ENCODE results near the gene MZT1.
"Not testable (repeated sequence)": the region's sequence is repeated elsewhere in the genome, so short reads cannot be mapped to it uniquely, and the experiment has no call there.

MZT1 gene

GRCh38 chr13:72727417-72728289 lies at the start of gene MZT1, which contains the start of gene BORA:
TSS of gene MZT1 (minus strand) at chr13:72727629. CDS start at chr13:72727602, 27 bp downstream.
TSS of gene BORA (plus strand) at chr13:72727923. CDS start at chr13:72728941, 1,018 bp downstream.
- DNase-seq: peak; percentile 96

- no peak for DNase-seq
These were observed 46.6 kb upstream of the MZT1 start for GRCh38 chr13:72774019-72774418.

GRCh38 chr13:72763411-72763810 lies 36.0 kb upstream of the MZT1 start:
- no peak for DNase-seq

GRCh38 chr13:72760189-72760588 lies 32.8 kb upstream of the MZT1 start:
- no peak for DNase-seq

- no peak for DNase-seq
These were observed 30.5 kb upstream of the MZT1 start for GRCh38 chr13:72757792-72758535.

- DNase-seq: no peak
These were observed 26.7 kb upstream of the MZT1 start for GRCh38 chr13:72754111-72754510.

GRCh38 chr13:72751220-72751619 lies 23.8 kb upstream of the MZT1 start:
- DNase-seq: no peak

- DNase-seq: no peak
These were observed 17.8 kb upstream of the MZT1 start for GRCh38 chr13:72745260-72745659.

- no peak for DNase-seq
These were observed 12.6 kb upstream of the MZT1 start for GRCh38 chr13:72740015-72740414.

- DNase-seq: no peak
These were observed 9.6 kb upstream of the MZT1 start for GRCh38 chr13:72737033-72737432.

GRCh38 chr13:72728290-72728605 lies 819 bp upstream of the MZT1 start:
- DNase-seq: no peak

GRCh38 chr13:72726726-72727416 lies 558 bp downstream of the MZT1 start:
- DNase-seq: peak; percentile 44

- DNase-seq: not testable (repeated sequence)
These were observed 1.2 kb downstream of the MZT1 start for GRCh38 chr13:72726185-72726584.

- DNase-seq: no peak
These were observed 10.7 kb downstream of the MZT1 start for GRCh38 chr13:72716776-72717175.

- no peak for DNase-seq
These were observed 26.9 kb downstream of the MZT1 start for GRCh38 chr13:72700509-72700908.

- no peak for DNase-seq
These were observed 29.3 kb downstream of the MZT1 start for GRCh38 chr13:72698164-72698563.

- DNase-seq: no peak
These were observed 30.9 kb downstream of the MZT1 start for GRCh38 chr13:72696579-72696978.

GRCh38 chr13:72694314-72694713 lies 33.1 kb downstream of the MZT1 start:
- DNase-seq: no peak

GRCh38 chr13:72693832-72694231 lies 33.6 kb downstream of the MZT1 start:
- no peak for DNase-seq

- DNase-seq: no peak
These were observed 34.4 kb downstream of the MZT1 start for GRCh38 chr13:72692884-72693514.

- no peak for DNase-seq
These were observed 38.2 kb downstream of the MZT1 start for GRCh38 chr13:72689181-72689696.

GRCh38 chr13:72686766-72687165 lies 40.7 kb downstream of the MZT1 start:
- no peak for DNase-seq

- no peak for DNase-seq
These were observed 47.1 kb downstream of the MZT1 start for GRCh38 chr13:72680353-72680752.
